ENCODE measurements around the gene PID1.

Gene PID1, protein sequence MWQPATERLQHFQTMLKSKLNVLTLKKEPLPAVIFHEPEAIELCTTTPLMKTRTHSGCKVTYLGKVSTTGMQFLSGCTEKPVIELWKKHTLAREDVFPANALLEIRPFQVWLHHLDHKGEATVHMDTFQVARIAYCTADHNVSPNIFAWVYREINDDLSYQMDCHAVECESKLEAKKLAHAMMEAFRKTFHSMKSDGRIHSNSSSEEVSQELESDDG

DNA sequence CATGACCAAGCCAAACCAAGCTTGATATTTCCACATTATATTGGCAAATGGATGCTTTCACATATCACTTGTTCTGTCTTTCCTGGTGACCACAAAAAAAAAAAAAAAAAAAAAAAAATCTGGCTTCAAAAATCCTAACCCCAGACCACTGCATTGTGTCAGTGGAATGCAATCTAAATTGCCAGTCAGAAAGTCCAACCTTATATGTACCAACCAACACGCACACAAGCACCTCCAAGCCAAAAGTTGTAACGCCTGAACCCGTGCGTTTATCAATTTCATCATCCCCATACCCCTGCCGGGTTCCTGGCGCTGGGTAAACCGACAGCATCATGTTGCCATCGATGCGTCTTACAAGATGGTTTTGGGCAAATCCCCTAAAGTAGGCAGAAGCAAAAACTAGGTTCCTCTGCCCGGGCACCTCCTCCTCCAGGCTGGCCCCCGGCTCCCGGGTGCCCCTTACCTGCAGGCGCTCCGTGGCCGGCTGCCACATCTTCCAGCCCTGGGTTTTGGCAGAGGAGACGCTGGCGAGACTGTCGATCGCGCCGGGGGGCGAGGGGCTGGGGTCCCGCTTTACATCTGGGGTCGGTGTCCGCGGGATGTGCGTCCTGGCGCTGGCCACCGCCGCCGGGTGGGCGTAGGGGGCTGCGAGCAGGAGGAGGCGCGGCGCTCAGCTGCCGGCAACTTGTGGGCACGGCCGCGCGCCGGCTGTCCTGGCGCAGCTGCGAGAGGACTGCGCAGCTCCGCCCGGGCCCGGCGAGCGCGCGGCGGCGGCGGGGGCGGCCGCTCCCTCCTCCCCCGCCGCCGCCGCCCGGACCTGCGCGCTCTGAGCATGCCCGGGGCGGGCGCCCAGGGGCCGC lies at the start of gene PID1:
Gene PID1 (minus strand): TSS at position 737 of the 860 bp plus-strand sequence. CDS start 244 bp downstream, at position 493.
- H3K27ac ChIP-seq = no peak within 1 kb of the TSS
- TF ChIP-seq, protein P1, sequence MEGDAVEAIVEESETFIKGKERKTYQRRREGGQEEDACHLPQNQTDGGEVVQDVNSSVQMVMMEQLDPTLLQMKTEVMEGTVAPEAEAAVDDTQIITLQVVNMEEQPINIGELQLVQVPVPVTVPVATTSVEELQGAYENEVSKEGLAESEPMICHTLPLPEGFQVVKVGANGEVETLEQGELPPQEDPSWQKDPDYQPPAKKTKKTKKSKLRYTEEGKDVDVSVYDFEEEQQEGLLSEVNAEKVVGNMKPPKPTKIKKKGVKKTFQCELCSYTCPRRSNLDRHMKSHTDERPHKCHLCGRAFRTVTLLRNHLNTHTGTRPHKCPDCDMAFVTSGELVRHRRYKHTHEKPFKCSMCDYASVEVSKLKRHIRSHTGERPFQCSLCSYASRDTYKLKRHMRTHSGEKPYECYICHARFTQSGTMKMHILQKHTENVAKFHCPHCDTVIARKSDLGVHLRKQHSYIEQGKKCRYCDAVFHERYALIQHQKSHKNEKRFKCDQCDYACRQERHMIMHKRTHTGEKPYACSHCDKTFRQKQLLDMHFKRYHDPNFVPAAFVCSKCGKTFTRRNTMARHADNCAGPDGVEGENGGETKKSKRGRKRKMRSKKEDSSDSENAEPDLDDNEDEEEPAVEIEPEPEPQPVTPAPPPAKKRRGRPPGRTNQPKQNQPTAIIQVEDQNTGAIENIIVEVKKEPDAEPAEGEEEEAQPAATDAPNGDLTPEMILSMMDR (conservative IDR thresholded peaks at IDR 0.05) = no peak

DNA sequence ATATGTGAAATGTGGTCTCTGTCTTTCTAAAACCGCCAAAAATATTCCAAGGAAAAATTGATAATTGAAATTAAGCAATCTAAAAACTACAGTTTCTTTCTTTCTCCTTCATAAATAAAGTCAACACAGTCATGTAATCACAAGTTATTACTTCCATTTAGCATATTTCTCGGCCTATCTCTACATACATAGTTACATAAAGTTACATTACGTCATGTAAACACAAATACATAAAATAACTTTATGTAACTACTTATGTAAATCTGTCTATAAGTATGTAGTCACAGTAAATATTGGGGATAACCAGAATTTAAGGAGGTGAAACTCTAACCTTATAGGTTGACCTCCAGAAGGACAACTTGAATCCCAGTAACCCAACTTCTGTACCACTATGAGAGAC lies 48.5 kb upstream of the PID1 start:
- H3K27ac ChIP-seq = no peak overlapping the region
- TF ChIP-seq, protein P1 (conservative IDR thresholded peaks at IDR 0.05) = no peak

DNA sequence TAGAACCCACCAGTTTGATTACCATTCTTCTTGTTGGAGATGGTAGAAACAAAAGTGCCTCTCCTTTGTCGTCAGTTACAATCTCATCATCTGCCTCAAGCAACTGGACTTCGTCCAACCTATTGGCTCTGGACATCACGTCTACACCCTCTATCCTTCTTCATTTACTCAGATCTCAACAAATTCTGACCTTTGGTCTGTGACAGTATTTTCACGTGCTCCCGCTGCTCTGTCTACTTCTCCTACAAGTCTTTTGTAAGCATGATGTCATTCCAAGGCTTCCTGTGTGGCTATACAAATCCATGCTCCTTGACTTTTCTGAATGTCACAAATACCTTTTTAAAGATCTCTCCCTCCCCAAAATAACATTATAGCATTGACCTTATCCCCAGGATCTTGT lies 43.0 kb upstream of the PID1 start:
- TF ChIP-seq, protein P1 (conservative IDR thresholded peaks at IDR 0.05) = no peak
- no peak overlapping the region for H3K27ac ChIP-seq

DNA sequence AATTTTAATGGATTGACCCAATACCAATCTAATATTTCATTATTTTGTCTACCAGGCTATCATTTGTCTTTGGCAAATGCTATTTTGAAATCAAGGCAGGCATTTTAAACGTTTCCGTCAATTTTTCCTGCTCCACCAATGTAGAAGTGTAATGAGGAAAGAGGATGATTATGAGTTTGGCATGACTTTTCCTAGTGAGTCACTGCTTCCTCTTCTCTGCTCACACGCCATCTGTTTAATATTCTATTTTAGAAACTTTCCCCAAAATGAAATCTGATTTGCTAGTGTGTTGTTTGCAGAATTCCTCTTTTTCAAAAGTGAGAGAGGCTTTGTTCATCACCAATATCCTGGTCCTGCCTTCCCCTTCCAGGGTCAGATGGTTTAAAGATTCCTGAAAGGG lies 42.5 kb upstream of the PID1 start:
- H3K27ac ChIP-seq = no peak overlapping the region
- TF ChIP-seq, protein P1 (conservative IDR thresholded peaks at IDR 0.05) = no peak

DNA sequence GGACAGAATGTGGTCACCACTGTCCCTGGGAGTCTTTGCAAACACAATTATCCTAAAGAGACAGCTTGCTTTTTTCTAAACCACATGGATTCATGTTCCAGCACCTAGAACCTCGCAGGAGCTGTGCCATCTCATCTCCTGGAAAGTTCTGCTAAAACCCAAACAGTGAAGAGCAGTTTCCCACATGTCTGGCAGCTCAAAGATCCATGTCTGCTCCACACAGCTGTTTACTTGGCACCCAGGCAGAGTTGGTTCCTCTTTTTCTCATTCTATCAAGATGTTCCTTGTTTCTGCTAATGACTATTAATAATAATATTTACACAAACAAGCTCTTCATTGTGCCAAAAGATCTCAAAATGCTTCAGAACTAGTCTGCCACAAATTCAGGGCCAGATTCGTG lies 30.1 kb upstream of the PID1 start:
- no peak overlapping the region for H3K27ac ChIP-seq
- TF ChIP-seq, protein P1 (conservative IDR thresholded peaks at IDR 0.05) = no peak

DNA sequence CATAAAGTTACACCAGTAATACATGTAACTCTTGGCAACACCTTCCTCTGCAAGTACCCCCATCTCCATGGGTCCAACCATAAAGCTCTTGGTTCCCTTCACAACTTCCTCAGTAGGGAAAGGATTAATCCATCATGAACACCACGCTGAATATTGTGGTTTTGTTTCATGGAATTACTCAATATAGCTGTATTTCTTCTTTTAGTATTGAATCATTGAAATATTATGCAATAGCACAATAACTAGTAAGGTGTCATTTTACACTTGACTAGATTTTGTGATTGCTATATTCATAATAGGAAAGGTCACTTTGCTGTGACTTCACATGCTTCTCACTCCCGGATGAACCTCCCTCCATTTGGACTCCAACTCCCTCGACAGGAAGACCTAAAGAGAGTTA lies 29.7 kb upstream of the PID1 start:
- H3K27ac ChIP-seq = no peak overlapping the region
- TF ChIP-seq, protein P1 (conservative IDR thresholded peaks at IDR 0.05) = no peak

DNA sequence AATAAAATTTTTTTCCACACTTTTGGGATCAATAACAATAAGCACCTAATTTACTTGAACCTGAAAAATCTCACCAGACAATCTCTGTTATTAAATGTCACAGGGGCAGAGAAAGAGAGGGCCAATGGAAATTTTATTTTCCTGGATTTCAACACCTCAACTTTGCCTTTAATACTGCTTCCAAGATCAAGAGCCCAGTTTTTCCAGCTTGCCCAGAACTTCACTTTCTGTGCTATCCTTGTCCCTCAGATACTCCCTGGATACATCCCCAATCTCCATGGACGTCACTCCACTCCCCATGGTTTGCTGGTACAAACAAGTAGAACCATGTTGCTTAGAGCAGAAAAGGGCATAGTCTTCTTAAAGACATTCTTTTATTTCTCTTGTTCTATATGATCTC lies 29.3 kb upstream of the PID1 start:
- TF ChIP-seq, protein P1 (conservative IDR thresholded peaks at IDR 0.05) = no peak
- H3K27ac ChIP-seq = no peak overlapping the region
